Adrenal gland (tissue), 5 donors: Measurements from ENCODE around the gene NEK9.

Experiments
- CTCF ChIP-seq, 6 experiments: fragments of 450-650 bp in 4 of 6; fragments of 200-600 bp in 2 of 6; sonication (generic) in 1 of 6; IDR thresholded peaks; 1 replicate in 5 of 6; 2 replicates in 1 of 6; pipeline versions ENCODE4 v1.5.1 to v1.8.0; 2016 to 2021; ENCODE audit warnings: antibody characterized with exemption in 6 of 6, mild to moderate bottlenecking in 2 of 6, moderate library complexity in 1 of 6
- POLR2A ChIP-seq, 2 donors: fragments of 450-650 bp; IDR thresholded peaks; one replicate each; pipeline ENCODE4 v1.6.1; 2017; ENCODE audit warnings: antibody characterized with exemption in 2 of 2, mild to moderate bottlenecking in 2 of 2, moderate library complexity in 1 of 2
- donor health status: DM: no; HTN: no; CAD: no.

- no peak for TF ChIP-seq CTCF (IDR thresholded peaks at IDR 0.05)
- no peak for TF ChIP-seq POLR2A (IDR thresholded peaks at IDR 0.05)
Measured at GRCh38 chr14:75063013-75063412, 63.8 kb downstream of the NEK9 start.
